Measurements from ENCODE around the gene ENTHD1. TPM values are rescaled to one million over a fixed set of nuclear protein-coding genes. Genes with fewer than 3 reads are reported as not detected.

The ENTHD1 gene
- total and polyA plus RNA-seq, 10 of the 15 experiments (the other 5 are each of a cell fraction or from before 2014, with no cell fraction given): 0.09 to 0.52 (median 0.21) TPM; not detected in 1

DNA sequence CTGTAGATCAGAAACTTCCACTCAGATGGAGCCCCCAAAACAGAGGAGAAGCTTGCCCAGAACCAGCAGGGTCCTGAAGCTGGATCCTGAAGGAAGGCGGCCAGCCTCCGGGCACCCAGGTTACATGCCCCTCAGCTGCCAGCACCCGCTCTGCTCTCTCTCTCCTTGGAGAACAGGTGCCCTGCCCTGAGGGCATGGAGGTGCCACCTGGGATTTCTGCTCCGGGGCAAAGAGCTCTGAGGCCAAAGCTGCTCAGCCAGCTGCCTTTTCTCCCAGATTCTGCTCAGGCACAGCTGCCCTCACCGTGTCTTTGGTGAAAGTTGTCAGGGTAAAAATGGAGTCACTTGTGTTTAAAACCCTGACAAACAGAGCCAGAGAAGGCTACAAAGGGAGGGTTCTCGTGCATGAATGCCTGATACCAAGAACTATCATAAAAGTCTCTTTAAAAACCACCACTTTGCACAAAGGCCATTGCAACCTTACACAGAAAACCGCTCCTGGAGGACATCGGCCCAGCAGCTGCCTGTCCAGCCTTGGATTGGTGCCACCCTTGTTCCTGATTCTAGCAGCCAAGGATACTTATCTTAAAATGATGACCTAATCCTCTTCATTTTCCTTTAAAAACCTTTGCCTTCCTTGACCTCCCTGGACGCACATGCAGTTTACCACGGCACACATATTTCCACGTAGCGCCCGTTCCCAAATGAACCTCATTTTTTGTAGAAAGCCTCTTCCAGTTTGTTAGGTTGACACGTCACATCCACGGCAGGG lies 183.0 kb downstream of the ENTHD1 start (continued):
- no peak for TF ChIP-seq E2F8 (IDR thresholded peaks at IDR 0.05; ENCODE audit: low read depth, partially characterized antibody)
- no peak for TF ChIP-seq PRDM15 (CRISPR knock-in tag; IDR thresholded peaks at IDR 0.05)
- no peak for TF ChIP-seq CHD1 (IDR thresholded peaks at IDR 0.05; ENCODE audit: low read depth, low read length)

DNA sequence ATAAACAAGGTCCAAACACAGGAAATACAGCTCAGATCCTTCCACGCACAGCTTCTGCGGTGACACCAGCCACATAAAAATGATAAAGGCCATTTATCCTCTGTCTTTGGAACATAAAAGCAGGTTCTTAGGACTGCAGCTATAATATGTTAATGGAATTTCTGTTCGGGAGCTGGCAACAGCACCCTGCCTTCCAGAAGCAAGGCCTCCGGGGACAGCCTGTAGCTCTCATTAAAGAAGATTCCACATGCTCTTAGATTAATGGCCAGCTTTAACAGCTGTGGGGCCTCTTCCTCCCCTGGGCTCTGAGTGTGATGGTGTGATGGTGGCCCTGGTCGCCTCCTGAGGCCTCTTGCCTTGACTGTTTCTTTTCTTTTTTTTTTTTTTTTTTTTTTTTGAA lies 185.7 kb downstream of the ENTHD1 start:
- FAIRE-seq: no peak
- POLR2A ChIA-PET: no interaction called here
- Histone ChIP-seq H3K4me2 (ENCODE audit: control insufficient read depth, insufficient read depth) (no peak overlapping the region), H2AFZ (ENCODE audit: control insufficient read depth, low read depth, low read length) (no peak overlapping the region), H3K27me3 (replicated peaks in 1 of 2; ENCODE audit: control insufficient read depth in 2 of 2, insufficient read depth in 2 of 2, low read length in 1 of 2) (peaks cover 2 to 6% of the 10 kb centered on the region in 2 experiments; a peak in 3 of 4 replicates), H4K20me1 (ENCODE audit: control insufficient read depth, insufficient read depth) (no peaks in the 10 kb centered on the region), H3K36me3 (ENCODE audit: control insufficient read depth in 2 of 2, insufficient read depth in 2 of 2, low read length in 1 of 2) (no peaks in the 10 kb centered on the region), H3K4me1 (ENCODE audit: control insufficient read depth, insufficient read depth, low read length) (no peaks in the 10 kb centered on the region), H3K9me3 (replicated peaks; ENCODE audit: control insufficient read depth, insufficient read depth, low read length) (no peaks in the 10 kb centered on the region), H3K9ac (ENCODE audit: control insufficient read depth, insufficient read depth, low read length) (no peak overlapping the region), H3K4me3 (no peak overlapping the region), H3K79me2 (ENCODE audit: control insufficient read depth, insufficient read depth, low read length) (no peaks in the 10 kb centered on the region), H3K27ac (ENCODE audit: control insufficient read depth, insufficient read depth) (no peak overlapping the region)
- no peak for TF ChIP-seq ZNF384 (IDR thresholded peaks at IDR 0.05; ENCODE audit: borderline replicate concordance, low read depth, low read length)
- no peak for TF ChIP-seq BRCA1 (IDR thresholded peaks at IDR 0.05; ENCODE audit: low read depth, low read length)
- TF ChIP-seq NKRF (conservative IDR thresholded peaks at IDR 0.05): no peak
- no peak for TF ChIP-seq NBN (IDR thresholded peaks at IDR 0.05)
- no peak for TF ChIP-seq BMI1 (IDR thresholded peaks at IDR 0.05; ENCODE audit: borderline replicate concordance)
- TF ChIP-seq POLR2A (IDR thresholded peaks at IDR 0.05; ENCODE audit: low read depth, low read length): no peak
- no peak for TF ChIP-seq USF2 (IDR thresholded peaks at IDR 0.05; ENCODE audit: borderline replicate concordance, low read depth, low read length)
- ATAC-seq: no peak
- SMC1A ChIA-PET (ENCODE audit: uncharacterized antibody, unreplicated experiment): interaction anchor here (1.0 kb wide), 1 partner anchor 317 kb away, joined by 3 read pairs; no protein-coding TSS in a partner anchor
- RAD21 ChIA-PET (ENCODE audit: unreplicated experiment): interaction anchor here (0.6 kb wide), 1 partner anchor 373 kb away, joined by 3 read pairs; no protein-coding TSS in a partner anchor
- WGBS (ENCODE audit: insufficient coverage, insufficient replicate concordance, low lambda C conversion rate, missing lambda C conversion rate): 61% methylated on average over 5 of the region's 5 CpGs
- BruUV-seq (replicated peaks): no TSS peak
- in situ Hi-C loops (cut with MboI): no loop called here
- CTCF ChIA-PET: no interaction called here
- no peak for DNase-seq (ENCODE audit: low read depth, low spot score)
- intact Hi-C loops (cut with micrococcal nuclease; ENCODE audit: unreplicated experiment): no loop called here

Data from GM12878 (cell line).